RWPE2 (cell line): ENCODE data around the gene BCORL1.

Experiments
- ATAC-seq: fragments of 200-7000 bp; cut with Tn5 transposase; 3 replicates; pipeline ENCODE4 v1.9.1; 2021; ENCODE audit warnings: low read depth
- DNase-seq: peaks from one replicate; pipeline ENCODE4 v3.0.0-alpha.2; 2020; ENCODE audit warnings: low spot score
- H3K27ac ChIP-seq: fragments of 450-650 bp; 2 replicates; pipeline ENCODE4 v1.5.1; 2017; ENCODE audit warnings: mild to moderate bottlenecking; ENCODE audit not compliant: poor library complexity, severe bottlenecking
- H3K27me3 ChIP-seq: fragments of 250-450 bp; sonication (Bioruptor Pico); 2 replicates; pipeline ENCODE4 v1.5.1; 2021; ENCODE audit warnings: mild to moderate bottlenecking, moderate library complexity; ENCODE audit not compliant: insufficient read depth, poor library complexity, severe bottlenecking
- H3K36me3 ChIP-seq: fragments of 250-450 bp; sonication (Bioruptor Pico); 2 replicates; pipeline ENCODE4 v1.5.1; 2020; ENCODE audit warnings: low read depth, mild to moderate bottlenecking, moderate library complexity
- H3K4me1 ChIP-seq: fragments of 250-450 bp; sonication (Bioruptor Pico); 2 replicates; pipeline ENCODE4 v1.5.1; 2021; ENCODE audit warnings: mild to moderate bottlenecking, moderate library complexity; ENCODE audit not compliant: insufficient read depth, poor library complexity, severe bottlenecking
- H3K4me3 ChIP-seq: fragments of 250-450 bp; sonication (Bioruptor Pico); 2 replicates; pipeline ENCODE4 v1.5.1; 2021; ENCODE audit warnings: mild to moderate bottlenecking, moderate library complexity; ENCODE audit not compliant: severe bottlenecking
- H3K9me3 ChIP-seq: fragments of 250-450 bp; sonication (Bioruptor Pico); 2 replicates; pipeline ENCODE4 v1.5.1; 2021; ENCODE audit warnings: mild to moderate bottlenecking, moderate library complexity; ENCODE audit not compliant: severe bottlenecking
- CTCF ChIP-seq: fragments of 450-650 bp; IDR thresholded peaks from one replicate; pipeline ENCODE4 v1.5.1; 2017; ENCODE audit warnings: mild to moderate bottlenecking, moderate library complexity; ENCODE audit not compliant: poor library complexity, severe bottlenecking

The BCORL1 gene

DNA sequence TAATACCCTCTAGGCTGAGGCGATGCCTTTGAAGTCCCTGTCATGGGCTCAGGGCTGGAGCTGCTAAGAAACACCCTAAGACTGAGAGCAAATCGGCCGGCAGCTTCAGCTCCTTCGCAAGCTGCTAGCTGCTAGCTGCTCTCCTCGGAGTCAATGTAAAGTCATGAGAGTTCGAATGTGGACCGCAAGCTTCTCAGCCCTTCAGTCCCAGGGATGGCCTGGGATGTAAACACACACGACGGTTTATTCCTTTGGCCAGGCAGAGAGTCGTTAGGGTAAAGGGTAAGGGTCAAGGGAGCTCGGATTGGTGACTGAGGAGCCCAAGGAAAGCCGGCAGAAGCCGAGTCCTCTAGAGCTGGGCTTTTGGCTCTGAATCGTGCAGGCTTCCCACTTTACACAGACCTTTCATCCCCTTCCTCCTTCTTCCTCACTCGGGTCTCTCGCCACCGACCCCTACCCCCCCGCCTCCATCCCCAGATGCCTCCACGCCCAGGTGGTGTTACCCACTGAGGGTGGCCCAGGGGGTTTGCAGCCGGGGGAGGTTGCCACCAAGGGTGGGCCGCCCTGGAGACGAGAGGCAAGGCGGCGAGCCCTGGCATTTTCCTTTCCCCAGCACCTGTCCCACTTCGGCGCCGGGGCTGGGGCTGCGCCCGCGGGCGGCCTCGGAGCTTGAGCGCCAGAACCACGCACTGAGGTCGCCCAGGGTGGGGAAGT, 3.1 kb upstream of the BCORL1 start:
- ATAC-seq (no peak), DNase-seq (no peak)
- Histone ChIP-seq H3K4me3 (no peak overlapping the region), H3K27me3 (no peaks in the 10 kb centered on the region), H3K36me3 (no peaks in the 10 kb centered on the region), H3K4me1 (no peaks in the 10 kb centered on the region), H3K9me3 (no peaks in the 10 kb centered on the region), H3K27ac (no peak overlapping the region)
- no peak for TF ChIP-seq CTCF

GRCh38 chrX:129980001-129980401, 2.4 kb upstream of the BCORL1 start:
- Histone ChIP-seq H3K4me1 (no peaks in the 10 kb centered on the region), H3K9me3 (no peaks in the 10 kb centered on the region), H3K27me3 (no peaks in the 10 kb centered on the region), H3K27ac (no peak overlapping the region), H3K36me3 (no peaks in the 10 kb centered on the region), H3K4me3 (no peak overlapping the region)
- no peak for ATAC-seq
- TF ChIP-seq CTCF: no peak
- no peak for DNase-seq

GRCh38 chrX:129980540-129981199, 1.8 kb upstream of the BCORL1 start:
- Histone ChIP-seq H3K27me3 (no peaks in the 10 kb centered on the region), H3K4me1 (no peaks in the 10 kb centered on the region), H3K9me3 (no peaks in the 10 kb centered on the region), H3K36me3 (no peaks in the 10 kb centered on the region), H3K27ac (no peak overlapping the region), H3K4me3 (no peak overlapping the region)
- ATAC-seq: peak; percentile 40
- no peak for TF ChIP-seq CTCF
- no peak for DNase-seq

DNA sequence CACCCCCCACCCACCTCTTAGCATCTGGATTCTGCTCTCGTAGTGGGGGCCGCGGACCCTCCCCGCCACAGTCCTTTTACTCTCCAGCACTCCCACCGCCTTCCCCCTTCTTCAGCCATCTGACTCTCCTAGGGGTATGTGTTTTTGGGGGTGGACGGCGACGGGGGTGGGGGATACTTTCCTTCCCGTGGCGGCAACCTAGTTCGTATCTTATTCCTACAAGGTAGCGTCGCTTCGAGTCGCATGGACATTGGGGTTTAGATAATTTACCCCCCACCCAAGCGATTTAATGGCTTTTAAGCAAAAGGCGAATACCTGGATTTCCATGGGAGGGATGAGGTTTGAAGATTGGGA, 1.3 kb upstream of the BCORL1 start:
- no peak overlapping the region for H3K4me3 ChIP-seq
- ATAC-seq: no peak
- no peaks in the 10 kb centered on the region for H3K36me3 ChIP-seq
- H3K9me3 ChIP-seq: no peaks in the 10 kb centered on the region
- no peak overlapping the region for H3K27ac ChIP-seq
- no peaks in the 10 kb centered on the region for H3K4me1 ChIP-seq
- no peak for DNase-seq
- H3K27me3 ChIP-seq: no peaks in the 10 kb centered on the region
- no peak for TF ChIP-seq CTCF

DNA sequence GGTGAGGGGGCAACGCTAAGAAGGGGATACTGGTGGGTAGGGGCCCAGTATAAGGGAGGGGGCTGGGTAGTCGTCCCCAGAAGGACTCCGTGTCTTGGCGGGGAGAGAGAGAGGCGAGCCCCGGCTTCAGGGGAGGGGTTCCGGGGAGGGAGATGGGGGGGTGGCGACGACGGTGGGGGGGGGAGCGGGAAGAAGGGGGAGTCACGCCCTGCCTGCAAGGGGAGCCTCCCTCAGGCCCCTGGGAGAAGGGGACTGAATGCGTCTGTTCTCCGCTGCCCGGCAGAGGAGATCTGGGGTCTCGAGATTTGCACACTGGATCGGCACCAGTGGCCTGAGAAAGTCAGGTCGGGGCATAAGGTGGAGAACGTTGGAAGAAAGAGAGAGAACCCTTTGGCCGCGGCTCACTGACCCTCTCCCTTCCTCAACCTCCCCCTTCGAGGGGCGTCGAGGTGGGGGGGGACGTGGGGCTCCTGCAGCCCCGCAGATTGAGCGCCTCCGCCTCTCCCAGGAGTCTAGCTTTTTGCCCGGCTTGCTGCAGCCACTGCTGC, 609 bp upstream of the BCORL1 start:
- no peak for TF ChIP-seq CTCF
- H3K4me3 ChIP-seq: no peak overlapping the region
- H3K9me3 ChIP-seq: no peaks in the 10 kb centered on the region
- H3K27me3 ChIP-seq: no peaks in the 10 kb centered on the region
- H3K4me1 ChIP-seq: no peaks in the 10 kb centered on the region
- H3K27ac ChIP-seq: no peak overlapping the region
- DNase-seq: no peak
- H3K36me3 ChIP-seq: no peaks in the 10 kb centered on the region
- ATAC-seq: no peak
